ENCODE results near the gene DDX21. TPM values are rescaled to one million over a fixed set of nuclear protein-coding genes. Genes with fewer than 3 reads are reported as not detected.

The DDX21 gene
- total and polyA plus RNA-seq, 2 donors (not counting 3 experiments of a cell fraction or from before 2014, with no cell fraction given), result 33.4 to 98.1 TPM

- peaks cover 52% of the 10 kb centered on the region for H3K79me2 ChIP-seq (ENCODE audit: control insufficient read depth, insufficient read depth, low read length)
- no peaks in the 10 kb centered on the region for H3K9me3 ChIP-seq (replicated peaks; ENCODE audit: control insufficient read depth, insufficient read depth, low read length)
- peaks cover 3% of the 10 kb centered on the region in 2 experiments for H3K36me3 ChIP-seq (ENCODE audit: control insufficient read depth in 2 of 2, extremely low read depth in 1 of 2, insufficient read depth in 2 of 2, low read length in 2 of 2)
- H3K9me1 ChIP-seq (replicated peaks; ENCODE audit: control insufficient read depth, extremely low read depth, insufficient read depth, low read length), result no peaks in the 10 kb centered on the region
- TF ChIP-seq POLR2A (IDR thresholded peaks at IDR 0.05; ENCODE audit: low read depth, low read length) (no peak), FOS (IDR thresholded peaks at IDR 0.05; ENCODE audit: borderline replicate concordance, insufficient read depth, low read length) (no peak), MYC (IDR thresholded peaks at IDR 0.05; ENCODE audit: low read depth, low read length) (no peak), JUN (IDR thresholded peaks at IDR 0.05; ENCODE audit: borderline replicate concordance, insufficient read depth, insufficient read length, low read depth) (no peak), GATA2 (IDR thresholded peaks at IDR 0.05; ENCODE audit: insufficient read depth, insufficient read length, low read depth, low read length) (no peak), POLR2AphosphoS5 (IDR thresholded peaks at IDR 0.05; ENCODE audit: insufficient read depth, low read depth, low read length) (no peak), EZH2 (IDR thresholded peaks at IDR 0.05; ENCODE audit: borderline replicate concordance, low read depth, low read length, severe bottlenecking) (no peak)
- TF ChIP-seq, protein P1, sequence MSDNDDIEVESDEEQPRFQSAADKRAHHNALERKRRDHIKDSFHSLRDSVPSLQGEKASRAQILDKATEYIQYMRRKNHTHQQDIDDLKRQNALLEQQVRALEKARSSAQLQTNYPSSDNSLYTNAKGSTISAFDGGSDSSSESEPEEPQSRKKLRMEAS (IDR thresholded peaks at IDR 0.05; ENCODE audit: insufficient read depth, insufficient read length), result no peak
- TF ChIP-seq, protein P2, sequence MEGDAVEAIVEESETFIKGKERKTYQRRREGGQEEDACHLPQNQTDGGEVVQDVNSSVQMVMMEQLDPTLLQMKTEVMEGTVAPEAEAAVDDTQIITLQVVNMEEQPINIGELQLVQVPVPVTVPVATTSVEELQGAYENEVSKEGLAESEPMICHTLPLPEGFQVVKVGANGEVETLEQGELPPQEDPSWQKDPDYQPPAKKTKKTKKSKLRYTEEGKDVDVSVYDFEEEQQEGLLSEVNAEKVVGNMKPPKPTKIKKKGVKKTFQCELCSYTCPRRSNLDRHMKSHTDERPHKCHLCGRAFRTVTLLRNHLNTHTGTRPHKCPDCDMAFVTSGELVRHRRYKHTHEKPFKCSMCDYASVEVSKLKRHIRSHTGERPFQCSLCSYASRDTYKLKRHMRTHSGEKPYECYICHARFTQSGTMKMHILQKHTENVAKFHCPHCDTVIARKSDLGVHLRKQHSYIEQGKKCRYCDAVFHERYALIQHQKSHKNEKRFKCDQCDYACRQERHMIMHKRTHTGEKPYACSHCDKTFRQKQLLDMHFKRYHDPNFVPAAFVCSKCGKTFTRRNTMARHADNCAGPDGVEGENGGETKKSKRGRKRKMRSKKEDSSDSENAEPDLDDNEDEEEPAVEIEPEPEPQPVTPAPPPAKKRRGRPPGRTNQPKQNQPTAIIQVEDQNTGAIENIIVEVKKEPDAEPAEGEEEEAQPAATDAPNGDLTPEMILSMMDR (IDR thresholded peaks at IDR 0.05; ENCODE audit: extremely low read depth in 1 of 2, insufficient read depth in 1 of 2, low read depth in 1 of 2, low read length in 2 of 2), result no peak
- no peaks in the 10 kb centered on the region for H3K27me3 ChIP-seq (ENCODE audit: control insufficient read depth in 2 of 2, insufficient read depth in 2 of 2, low read length in 2 of 2)
- peak overlapping the region; percentile 71 to 84 (median 84) for H3K4me3 ChIP-seq (replicated peaks in 1 of 3; ENCODE audit: insufficient read depth in 1 of 3, low read depth in 1 of 3, low read length in 3 of 3)
- dilution Hi-C loops (cut with MboI; ENCODE audit: extremely low pct_ligation_motif_present, low sequenced_read_pairs) (no loop called here), intact Hi-C loops (cut with micrococcal nuclease) (loop anchor here (1.0 to 2.0 kb wide), 2 partner anchors 190 to 233 kb away; no protein-coding TSS in a partner anchor)
- DNase-seq (ENCODE audit: low read depth, low spot score) (peak; percentile 47), FAIRE-seq (peak; percentile 47)
- POLR2A ChIA-PET, result no interaction called here
- peak overlapping the region; percentile 90 for H3K4me2 ChIP-seq (ENCODE audit: insufficient read depth, low read length)
- peak overlapping the region; percentile 20 for H3K27ac ChIP-seq (ENCODE audit: insufficient read depth, low read depth, low read length)
- no TSS peak for BruUV-seq (replicated peaks)
- CTCF ChIA-PET, result interaction anchor here (1.4 to 1.7 kb wide), 3 partner anchors 11 to 16 kb away, joined by 3 to 6 read pairs (median 4); no protein-coding TSS in a partner anchor
- peaks cover 25% of the 10 kb centered on the region for H3K4me1 ChIP-seq (ENCODE audit: control insufficient read depth, extremely low read depth, insufficient read depth, low read length)
- H4K20me1 ChIP-seq (replicated peaks; ENCODE audit: control insufficient read depth, extremely low read depth, insufficient read depth, low read length), result no peaks in the 10 kb centered on the region
- peak overlapping the region; percentile 68 for H2AFZ ChIP-seq (ENCODE audit: low read depth, low read length)
- H3K9ac ChIP-seq (replicated peaks; ENCODE audit: extremely low read depth, insufficient read depth, low read length), result peak overlapping the region; percentile 66
Observed at GRCh38 chr10:68989317-68989990, 33.5 kb downstream of the DDX21 start.

All from endothelial cell of umbilical vein (primary cell).